Measurements from ENCODE around the gene TBC1D22A. TPM values are rescaled to one million over a fixed set of nuclear protein-coding genes. Genes with fewer than 3 reads are reported as not detected.

The TBC1D22A gene
- total RNA-seq, 2 donors from 2014 or later: 11.5 to 15.4 TPM

DNA sequence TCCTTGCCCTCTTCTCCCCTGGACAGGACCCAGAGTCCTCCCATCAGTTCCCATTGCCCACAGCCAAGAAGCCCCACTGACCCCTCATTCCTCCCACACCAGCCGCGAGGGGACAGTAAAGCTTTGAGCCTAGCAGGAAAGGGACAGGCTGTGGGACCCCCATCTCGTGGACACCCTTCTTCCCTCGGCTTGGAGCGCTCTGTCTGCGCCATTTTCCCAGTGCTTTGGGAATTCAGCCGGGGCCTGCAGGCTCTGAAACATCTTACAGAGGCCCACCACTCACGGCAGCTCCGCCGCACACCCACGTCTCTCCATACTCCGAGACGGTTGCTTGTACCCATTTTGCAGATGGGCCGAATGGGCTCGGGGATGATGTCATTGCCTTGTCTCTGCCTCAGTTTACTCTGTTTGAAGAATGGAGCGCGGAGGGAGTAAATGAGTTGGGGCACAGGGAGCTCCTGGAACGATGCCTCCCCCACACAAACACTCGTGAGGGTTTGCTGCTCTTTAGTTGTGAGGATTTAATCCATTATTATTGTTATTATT is 447.7 kb downstream of the TBC1D22A start:
- TF ChIP-seq, protein P1, sequence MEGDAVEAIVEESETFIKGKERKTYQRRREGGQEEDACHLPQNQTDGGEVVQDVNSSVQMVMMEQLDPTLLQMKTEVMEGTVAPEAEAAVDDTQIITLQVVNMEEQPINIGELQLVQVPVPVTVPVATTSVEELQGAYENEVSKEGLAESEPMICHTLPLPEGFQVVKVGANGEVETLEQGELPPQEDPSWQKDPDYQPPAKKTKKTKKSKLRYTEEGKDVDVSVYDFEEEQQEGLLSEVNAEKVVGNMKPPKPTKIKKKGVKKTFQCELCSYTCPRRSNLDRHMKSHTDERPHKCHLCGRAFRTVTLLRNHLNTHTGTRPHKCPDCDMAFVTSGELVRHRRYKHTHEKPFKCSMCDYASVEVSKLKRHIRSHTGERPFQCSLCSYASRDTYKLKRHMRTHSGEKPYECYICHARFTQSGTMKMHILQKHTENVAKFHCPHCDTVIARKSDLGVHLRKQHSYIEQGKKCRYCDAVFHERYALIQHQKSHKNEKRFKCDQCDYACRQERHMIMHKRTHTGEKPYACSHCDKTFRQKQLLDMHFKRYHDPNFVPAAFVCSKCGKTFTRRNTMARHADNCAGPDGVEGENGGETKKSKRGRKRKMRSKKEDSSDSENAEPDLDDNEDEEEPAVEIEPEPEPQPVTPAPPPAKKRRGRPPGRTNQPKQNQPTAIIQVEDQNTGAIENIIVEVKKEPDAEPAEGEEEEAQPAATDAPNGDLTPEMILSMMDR (IDR thresholded peaks at IDR 0.05): no peak
- H3K4me1 ChIP-seq: no peaks in the 10 kb centered on the region
- no peaks in the 10 kb centered on the region for H3K36me3 ChIP-seq
- DNase-seq (ENCODE audit: low spot score): peak; percentile 18
- no peak overlapping the region for H3K4me3 ChIP-seq
- H3K27me3 ChIP-seq: no peaks in the 10 kb centered on the region
- H3K27ac ChIP-seq: no peak overlapping the region
- H3K9me3 ChIP-seq: no peaks in the 10 kb centered on the region

GRCh38 chr22:47210686-47211085 is 448.2 kb downstream of the TBC1D22A start:
- H3K27ac ChIP-seq: no peak overlapping the region
- no peaks in the 10 kb centered on the region for H3K27me3 ChIP-seq
- DNase-seq (ENCODE audit: low spot score): peak; percentile 13
- no peaks in the 10 kb centered on the region for H3K9me3 ChIP-seq
- H3K4me3 ChIP-seq: no peak overlapping the region
- H3K36me3 ChIP-seq: no peaks in the 10 kb centered on the region
- no peaks in the 10 kb centered on the region for H3K4me1 ChIP-seq
- TF ChIP-seq, protein P1 (IDR thresholded peaks at IDR 0.05): no peak

DNA sequence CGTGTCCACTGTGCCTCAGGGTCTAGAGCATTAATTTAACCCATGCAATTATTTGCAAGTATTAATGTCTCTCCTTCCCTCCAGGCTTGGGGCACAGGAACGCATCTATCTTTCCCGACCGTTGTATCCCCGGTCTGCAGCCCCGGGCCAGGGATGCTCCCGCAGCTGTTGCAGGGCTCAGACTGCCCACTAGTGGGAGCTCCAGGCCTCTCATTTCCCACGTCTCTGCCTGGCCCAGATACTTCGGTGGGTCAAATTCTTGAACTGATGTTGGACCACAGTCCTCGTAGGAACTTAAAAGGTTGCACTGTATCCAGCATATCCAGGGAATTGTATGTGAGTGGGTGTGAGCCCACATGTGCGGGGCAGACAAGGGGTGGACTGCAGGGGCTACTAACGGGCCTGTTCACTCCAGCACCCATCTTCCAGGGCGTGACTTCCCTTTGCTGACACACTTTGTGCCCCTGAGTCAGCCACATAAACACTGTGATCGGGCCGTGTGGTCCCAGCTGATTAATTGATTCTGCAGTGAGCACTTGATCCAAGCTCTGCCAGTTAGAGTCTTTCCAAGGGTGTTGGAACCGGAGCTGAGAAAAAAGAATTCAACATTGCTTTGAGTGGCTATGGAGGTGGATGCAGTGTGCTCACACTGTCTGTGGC is 451.3 kb downstream of the TBC1D22A start:
- Histone ChIP-seq H3K4me3 (no peak overlapping the region), H3K27me3 (no peaks in the 10 kb centered on the region), H3K4me1 (no peaks in the 10 kb centered on the region), H3K27ac (no peak overlapping the region), H3K9me3 (no peaks in the 10 kb centered on the region), H3K36me3 (no peaks in the 10 kb centered on the region)
- TF ChIP-seq, protein P1 (IDR thresholded peaks at IDR 0.05): peak in 1 of 2 donors; percentile 60
- no peak for DNase-seq (ENCODE audit: low spot score)

- H3K4me3 ChIP-seq: no peak overlapping the region
- H3K36me3 ChIP-seq: no peaks in the 10 kb centered on the region
- no peaks in the 10 kb centered on the region for H3K27me3 ChIP-seq
- H3K4me1 ChIP-seq: no peaks in the 10 kb centered on the region
- H3K27ac ChIP-seq: no peak overlapping the region
- DNase-seq (ENCODE audit: low spot score): no peak
- no peaks in the 10 kb centered on the region for H3K9me3 ChIP-seq
- TF ChIP-seq, protein P1 (IDR thresholded peaks at IDR 0.05): no peak
These were observed 453.4 kb downstream of the TBC1D22A start for GRCh38 chr22:47215851-47216250.

DNA sequence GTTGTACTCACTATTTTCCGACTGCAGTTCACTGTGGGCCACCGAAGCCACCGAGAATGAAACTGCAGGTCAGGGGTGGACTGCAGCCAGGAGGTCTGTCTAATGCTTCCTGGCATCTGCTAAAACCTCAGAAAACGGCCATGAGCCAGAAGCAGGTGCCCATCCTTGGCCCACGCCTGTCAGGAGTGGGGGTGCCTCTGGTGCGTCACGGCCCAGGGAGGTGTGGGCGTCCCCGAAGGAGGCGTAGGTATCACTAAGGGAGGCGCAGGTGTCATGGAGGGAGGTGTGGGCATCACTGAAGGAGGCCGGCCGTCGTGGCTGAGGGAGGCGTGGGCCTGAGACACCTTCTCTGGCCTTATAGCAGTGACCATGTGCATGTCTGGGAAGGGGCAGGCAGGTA is 456.2 kb downstream of the TBC1D22A start:
- Histone ChIP-seq H3K4me1 (no peaks in the 10 kb centered on the region), H3K4me3 (no peak overlapping the region), H3K36me3 (no peaks in the 10 kb centered on the region), H3K27me3 (no peaks in the 10 kb centered on the region), H3K27ac (no peak overlapping the region), H3K9me3 (peaks cover 0 to 4% of the 10 kb centered on the region in 2 donors)
- DNase-seq (ENCODE audit: low spot score): peak; percentile 23
- TF ChIP-seq, protein P1 (IDR thresholded peaks at IDR 0.05): no peak

Measured in right atrium auricular region (tissue), 2 donors.